ENCODE data around the gene JAKMIP1. TPM values are rescaled to one million over a fixed set of nuclear protein-coding genes. Genes with fewer than 3 reads are reported as not detected.

Gene JAKMIP1
- total RNA-seq, 1 donor from 2014 or later, result 0.89 TPM

GRCh38 chr4:6069845-6070709 is 130.3 kb downstream of the JAKMIP1 start:
- TF ChIP-seq CTCF (IDR thresholded peaks at IDR 0.05; ENCODE audit: unreplicated experiment), result no peak
- no peak overlapping the region for H3K4me3 Mint-ChIP-seq (ENCODE audit: low read depth)
- peaks cover 6% of the 10 kb centered on the region for H3K27me3 Mint-ChIP-seq
- H3K9me3 Mint-ChIP-seq (ENCODE audit: low read depth), result no peaks in the 10 kb centered on the region
- H3K27ac Mint-ChIP-seq, result no peak overlapping the region
- H3K36me3 Mint-ChIP-seq (ENCODE audit: insufficient read depth), result no peaks in the 10 kb centered on the region
- H3K4me1 Mint-ChIP-seq (ENCODE audit: low read depth), result peaks cover 11% of the 10 kb centered on the region
- DNase-seq (ENCODE audit: low spot score, unreplicated experiment), result no peak

- TF ChIP-seq CTCF (IDR thresholded peaks at IDR 0.05; ENCODE audit: unreplicated experiment), result no peak
- H3K9me3 Mint-ChIP-seq (ENCODE audit: low read depth), result no peaks in the 10 kb centered on the region
- no peak for DNase-seq (ENCODE audit: low spot score, unreplicated experiment)
- peaks cover 6% of the 10 kb centered on the region for H3K27me3 Mint-ChIP-seq
- H3K27ac Mint-ChIP-seq, result no peak overlapping the region
- H3K4me1 Mint-ChIP-seq (ENCODE audit: low read depth), result peaks cover 11% of the 10 kb centered on the region
- no peak overlapping the region for H3K4me3 Mint-ChIP-seq (ENCODE audit: low read depth)
- no peaks in the 10 kb centered on the region for H3K36me3 Mint-ChIP-seq (ENCODE audit: insufficient read depth)
Measured at GRCh38 chr4:6068986-6069385, 131.4 kb downstream of the JAKMIP1 start.

GRCh38 chr4:6065934-6066590 is 134.3 kb downstream of the JAKMIP1 start:
- no peak for TF ChIP-seq CTCF (IDR thresholded peaks at IDR 0.05; ENCODE audit: unreplicated experiment)
- no peak overlapping the region for H3K27ac Mint-ChIP-seq
- no peak overlapping the region for H3K4me3 Mint-ChIP-seq (ENCODE audit: low read depth)
- H3K27me3 Mint-ChIP-seq, result peaks cover 6% of the 10 kb centered on the region
- peaks cover 2% of the 10 kb centered on the region for H3K4me1 Mint-ChIP-seq (ENCODE audit: low read depth)
- no peak for DNase-seq (ENCODE audit: low spot score, unreplicated experiment)
- no peaks in the 10 kb centered on the region for H3K9me3 Mint-ChIP-seq (ENCODE audit: low read depth)
- no peaks in the 10 kb centered on the region for H3K36me3 Mint-ChIP-seq (ENCODE audit: insufficient read depth)

GRCh38 chr4:6065166-6065565 is 135.2 kb downstream of the JAKMIP1 start:
- Mint-ChIP-seq H3K27me3 (peaks cover 6% of the 10 kb centered on the region), H3K4me1 (ENCODE audit: low read depth) (peaks cover 2% of the 10 kb centered on the region)

More at GRCh38 chr4:6065166-6065565, 135.2 kb downstream of the JAKMIP1 start:
- TF ChIP-seq CTCF (IDR thresholded peaks at IDR 0.05; ENCODE audit: unreplicated experiment), result no peak
- no peak overlapping the region for H3K27ac Mint-ChIP-seq
- H3K9me3 Mint-ChIP-seq (ENCODE audit: low read depth), result peaks cover 3% of the 10 kb centered on the region
- DNase-seq (ENCODE audit: low spot score, unreplicated experiment), result no peak
- H3K4me3 Mint-ChIP-seq (ENCODE audit: low read depth), result no peak overlapping the region
- H3K36me3 Mint-ChIP-seq (ENCODE audit: insufficient read depth), result no peaks in the 10 kb centered on the region

All from progenitor cell of endocrine pancreas (in vitro differentiated cells).